Activated CD4-positive, alpha-beta T cell treated with anti-CD3 and anti-CD28 coated beads, Interleukin-2, amount 50 U/mL, for 4 hours (primary cell): ENCODE measurements around the gene RFC3.

ENCODE experiments used
- DNase-seq, 2 experiments: peaks; one replicate each; pipeline ENCODE4 v3.0.0-alpha.2; 2020

Gene RFC3

DNA sequence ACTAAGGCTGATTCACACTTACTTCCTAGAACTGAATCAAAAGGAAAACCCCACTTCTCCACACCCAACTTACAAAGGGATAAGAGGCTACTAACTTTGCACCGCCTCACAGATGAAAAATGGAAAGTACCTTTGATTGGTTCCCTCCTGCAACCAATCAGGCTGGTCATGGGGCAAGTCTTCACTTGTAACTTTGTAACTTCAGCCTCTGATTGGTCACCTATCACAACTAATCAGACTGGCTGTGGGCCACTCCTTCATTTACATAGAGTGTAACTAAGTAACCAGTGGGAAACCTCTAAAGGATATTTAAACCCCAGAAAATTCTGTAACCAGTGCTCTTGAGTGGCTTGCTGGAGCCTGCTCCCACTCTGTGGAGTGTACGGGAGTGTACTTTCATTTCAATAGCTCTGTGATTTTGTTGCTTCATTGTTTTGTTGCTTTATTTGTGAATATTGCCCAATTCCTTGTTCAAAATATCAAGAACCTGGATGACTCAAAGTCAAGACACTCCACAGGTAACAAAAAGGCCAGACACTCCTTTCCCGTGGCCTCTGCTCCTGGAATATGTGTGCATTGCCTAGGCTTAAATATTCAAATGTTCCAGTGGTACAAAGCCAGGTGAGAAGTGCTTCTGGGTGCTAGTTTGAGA, 50.5 kb downstream of the RFC3 start:
- DNase-seq, result no peak

DNA sequence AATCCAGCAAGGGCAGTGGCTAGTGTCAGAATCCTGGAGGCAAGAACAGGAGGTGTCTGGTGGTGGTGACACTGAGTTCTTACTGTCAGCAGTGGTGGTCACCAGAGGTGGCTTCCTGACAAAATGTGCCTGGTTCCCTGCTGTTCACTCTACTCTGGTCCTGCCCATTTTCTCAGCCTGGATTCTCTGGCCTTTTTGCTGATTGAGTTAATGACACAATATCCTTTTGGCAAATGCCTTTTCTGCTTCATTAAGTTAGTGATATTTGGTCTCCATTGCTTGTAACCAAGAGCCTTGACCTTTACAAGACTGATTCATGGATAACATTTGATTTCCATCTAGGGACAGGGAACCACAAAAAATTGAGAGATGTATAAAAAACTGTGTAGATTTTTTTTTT, 51.1 kb downstream of the RFC3 start:
- no peak for DNase-seq

DNA sequence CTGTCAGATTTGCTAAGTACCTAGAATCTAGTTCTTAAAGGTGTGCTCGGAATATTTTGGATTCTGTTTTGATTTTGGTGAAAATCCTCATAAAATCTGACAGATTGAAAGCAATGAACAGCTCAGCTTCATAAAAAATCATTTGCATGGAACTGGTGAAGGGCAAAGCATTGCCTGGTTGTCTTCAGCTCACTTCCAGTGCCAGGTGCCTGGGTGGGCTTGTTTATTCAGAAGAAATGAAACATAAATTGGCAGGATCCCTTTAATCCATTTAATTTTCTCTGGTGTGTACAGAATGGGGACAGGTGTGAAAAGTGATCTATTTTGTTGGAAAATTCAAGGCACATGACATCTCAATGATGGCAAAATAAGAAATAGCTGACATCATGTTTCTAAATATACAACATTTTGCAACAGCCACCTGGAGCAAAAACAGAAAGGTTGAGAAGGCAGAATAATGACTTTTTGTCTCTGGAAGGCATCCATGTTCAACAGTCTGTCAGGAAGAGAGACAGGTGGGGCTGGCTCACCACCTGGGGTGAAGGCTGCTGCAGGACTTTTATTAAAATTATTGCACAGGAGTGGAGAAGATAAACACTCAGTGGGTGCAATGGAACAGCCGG, 52.2 kb downstream of the RFC3 start:
- DNase-seq, result no peak

GRCh38 chr13:33871207-33872004, 53.5 kb downstream of the RFC3 start:
- DNase-seq, result no peak

- DNase-seq, result no peak
Observed at GRCh38 chr13:33872005-33872351, 54.0 kb downstream of the RFC3 start.

DNA sequence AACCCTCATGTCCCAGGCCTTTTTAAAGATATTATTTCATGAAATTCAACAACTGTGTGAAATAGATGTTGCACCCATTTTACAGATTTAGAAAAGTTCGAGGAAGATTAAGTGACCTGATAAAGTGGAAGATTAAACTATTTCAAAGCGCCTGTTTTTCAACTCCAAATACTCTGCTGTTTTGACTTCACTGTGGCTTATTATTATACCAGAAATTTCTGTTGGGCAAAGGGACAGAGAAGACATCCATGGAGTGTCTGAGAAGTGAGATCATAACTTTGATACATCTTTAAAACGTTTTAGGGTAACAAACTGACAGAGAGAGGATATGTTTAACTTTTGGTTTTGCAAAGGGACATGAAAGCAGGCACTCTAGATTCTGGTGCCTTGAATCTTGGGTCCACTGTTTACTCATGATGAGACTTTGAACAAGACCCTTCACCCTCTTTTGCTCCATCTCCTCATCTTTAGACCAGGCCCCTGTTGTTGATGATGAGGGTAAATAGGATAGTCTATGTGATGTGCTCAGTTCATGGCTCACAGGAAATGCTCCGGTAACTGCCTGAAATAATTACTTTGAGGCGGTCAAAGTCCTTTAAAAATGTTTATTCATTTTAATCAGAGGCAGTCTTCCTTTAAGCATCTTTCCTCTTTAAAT, 55.4 kb downstream of the RFC3 start:
- no peak for DNase-seq

- DNase-seq, result no peak
Observed at GRCh38 chr13:33874871-33875270, 56.9 kb downstream of the RFC3 start.

DNA sequence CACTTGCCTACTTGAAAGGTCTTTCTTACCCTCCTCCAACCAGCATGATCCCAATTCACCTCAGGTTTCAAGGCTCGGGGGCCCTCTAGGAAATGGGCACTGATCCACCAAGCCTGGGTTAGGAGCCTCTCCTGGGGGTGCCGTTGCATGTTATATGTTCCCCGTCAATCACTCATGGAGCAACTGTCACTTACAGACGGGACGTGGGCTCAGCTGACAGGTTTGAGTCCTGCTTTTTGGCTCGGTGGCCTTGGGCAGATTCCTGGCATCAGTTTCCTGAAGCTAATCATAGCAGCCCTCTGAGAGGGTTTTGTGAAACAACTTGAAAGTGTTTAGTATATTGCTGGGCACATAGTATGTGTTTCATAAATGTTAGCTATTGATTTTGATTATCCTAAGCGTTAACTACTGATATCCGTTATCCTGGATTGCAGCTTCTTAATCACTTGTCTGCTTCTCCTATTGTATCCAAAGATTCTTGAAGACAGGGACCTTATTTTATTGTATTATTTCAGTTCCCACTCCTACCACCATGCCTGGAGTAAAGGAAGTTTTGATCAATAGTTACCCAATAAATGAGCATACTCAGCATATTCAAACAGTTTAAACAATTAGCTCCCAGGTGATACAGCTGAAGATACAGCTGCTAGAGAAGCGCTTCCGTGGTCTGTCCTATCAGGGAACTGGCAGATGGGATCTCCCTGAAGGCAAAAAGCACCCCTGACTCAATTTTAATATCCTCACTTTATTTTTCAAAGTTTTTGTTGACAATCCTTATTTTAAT, 57.9 kb downstream of the RFC3 start:
- DNase-seq, result no peak

- no peak for DNase-seq
Observed at GRCh38 chr13:33876716-33877394, 58.9 kb downstream of the RFC3 start.

GRCh38 chr13:33879118-33879517, 61.2 kb downstream of the RFC3 start:
- no peak for DNase-seq

GRCh38 chr13:33882804-33883203, 64.9 kb downstream of the RFC3 start:
- no peak for DNase-seq

DNA sequence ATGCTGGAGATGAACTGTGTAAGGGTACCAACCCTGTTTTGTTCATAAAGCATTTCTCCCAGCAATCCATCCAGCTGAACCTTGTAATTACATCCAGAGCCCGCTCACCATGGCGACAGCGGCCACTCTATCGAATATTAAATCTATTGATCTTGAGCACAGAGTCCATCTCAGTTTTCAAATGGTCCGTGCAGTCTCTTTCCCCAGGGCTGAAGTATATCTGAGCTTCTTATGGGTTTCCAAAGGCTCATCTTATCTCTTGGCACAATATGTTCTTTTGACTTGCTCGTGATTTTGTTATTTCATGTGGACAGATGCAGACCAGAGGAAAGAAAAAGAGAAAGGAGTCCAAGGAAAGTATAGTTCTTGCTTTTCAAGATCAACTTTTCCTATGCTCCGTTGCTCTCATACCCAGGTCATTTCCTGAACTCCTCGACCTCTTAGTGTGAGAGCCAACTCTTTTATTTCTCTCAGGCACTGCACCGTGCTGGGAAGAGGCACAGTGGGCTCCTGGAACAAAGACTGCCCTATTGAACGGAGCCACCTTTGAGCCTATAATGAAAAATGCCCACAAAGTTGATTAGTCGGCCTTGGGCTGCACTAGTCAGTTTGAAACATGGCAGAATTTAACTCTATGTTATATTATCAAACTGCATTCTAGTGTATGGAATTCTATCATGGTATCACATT, 66.7 kb downstream of the RFC3 start:
- DNase-seq, result no peak
